ENCODE data around the gene CDK2. TPM values are rescaled to one million over a fixed set of nuclear protein-coding genes. Genes with fewer than 3 reads are reported as not detected.
"Not testable (repeated sequence)": the region's sequence is repeated elsewhere in the genome, so short reads cannot be mapped to it uniquely, and the experiment has no call there.

The CDK2 gene
- total RNA-seq, 1 donor from 2014 or later, result 14.4 TPM

DNA sequence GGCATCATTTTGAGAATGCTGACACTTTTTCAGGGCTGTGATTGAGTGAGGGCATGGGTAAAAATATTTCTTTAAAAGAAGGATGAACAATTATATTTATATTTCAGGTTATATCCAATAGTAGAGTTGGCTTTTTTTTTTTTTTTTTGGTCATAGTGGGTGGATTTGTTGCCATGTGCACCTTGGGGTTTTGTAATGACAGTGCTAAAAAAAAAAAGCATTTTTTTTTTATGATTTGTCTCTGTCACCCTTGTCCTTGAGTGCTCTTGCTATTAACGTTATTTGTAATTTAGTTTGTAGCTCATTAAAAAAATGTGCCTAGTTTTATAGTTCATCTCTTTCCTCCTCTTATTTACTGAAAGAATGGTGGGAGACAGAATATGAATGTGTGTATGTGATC, 5.8 kb downstream of the CDK2 start:
- intact Hi-C loops (cut with DNase I), result no loop called here
- ATAC-seq (no peak), DNase-seq (ENCODE audit: low spot score) (no peak)

DNA sequence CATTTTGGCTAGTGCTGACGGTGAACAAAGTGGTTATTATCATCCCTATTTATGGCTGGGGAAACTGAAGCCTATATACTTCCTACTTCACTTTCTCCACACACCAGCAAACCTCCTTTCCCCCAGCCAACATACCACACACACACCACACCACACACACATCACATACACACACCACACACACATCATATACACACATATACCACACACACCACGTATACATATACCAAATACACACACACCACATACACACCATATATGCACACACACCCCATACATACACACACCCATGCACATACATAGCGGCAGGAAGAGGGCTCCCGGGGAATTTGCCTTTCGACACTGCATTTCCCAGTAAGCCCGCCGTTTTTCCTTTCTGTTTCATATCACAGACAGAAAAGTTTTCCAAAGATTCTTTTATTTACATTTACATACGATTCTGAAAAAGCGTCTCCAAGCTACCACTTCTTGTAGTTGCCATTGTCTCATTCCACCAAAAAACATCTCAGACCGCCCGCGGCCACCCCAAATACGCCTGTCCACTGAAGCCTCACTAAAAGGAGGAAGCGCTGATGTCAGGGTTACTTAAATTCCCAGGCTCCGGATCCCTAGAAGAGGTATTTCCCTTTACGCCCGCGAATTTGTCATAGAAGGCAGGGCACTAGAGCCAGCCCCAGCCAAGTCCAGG, 6.4 kb downstream of the CDK2 start:
- ATAC-seq, result no peak
- DNase-seq (ENCODE audit: low spot score), result no peak
- intact Hi-C loops (cut with DNase I), result no loop called here

DNA sequence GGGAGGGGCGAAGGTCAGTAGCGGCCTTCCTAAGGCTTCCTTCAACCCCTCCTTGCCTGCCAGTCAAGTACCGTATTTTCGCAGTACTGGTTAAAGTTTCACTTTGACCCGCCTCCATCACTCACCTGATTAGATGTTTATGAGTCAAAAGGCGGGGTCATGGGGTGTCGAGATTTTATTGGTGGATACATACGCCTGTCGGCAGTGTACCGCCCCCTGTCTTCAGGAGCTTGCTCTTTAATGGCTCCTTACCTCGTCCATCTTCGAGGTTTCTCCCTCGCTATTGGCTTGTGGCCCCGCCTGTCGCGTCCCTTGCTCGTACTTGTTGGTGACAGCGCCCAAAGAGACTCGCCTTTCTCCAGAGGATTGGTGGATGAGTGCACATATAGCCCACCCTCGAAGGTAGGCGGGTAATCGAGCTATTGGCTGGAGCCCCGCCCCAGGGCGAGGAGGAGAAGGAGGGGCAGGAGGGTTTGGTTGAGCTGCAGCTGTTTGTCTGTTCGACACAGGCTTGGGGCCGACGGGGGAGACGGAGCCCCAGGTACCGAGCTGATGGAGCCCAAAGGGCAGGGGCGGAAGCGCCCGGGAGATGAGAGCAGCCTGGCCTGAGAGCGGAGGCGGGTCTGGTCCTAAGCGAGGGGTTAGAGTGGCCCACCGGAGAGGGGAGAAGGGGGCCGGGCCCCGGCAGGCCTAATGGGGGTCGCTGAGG, 7.1 kb downstream of the CDK2 start, which contains the start of gene RAB5B:
Gene RAB5B, plus strand, starts transcription at position 480 of the 709 bp plus-strand sequence. CDS start 12,883 bp downstream, outside the sequence.
- DNase-seq (ENCODE audit: low spot score), result peak; percentile 99
- ATAC-seq, result peak; percentile 96
- intact Hi-C loops (cut with DNase I), result no loop called here

DNA sequence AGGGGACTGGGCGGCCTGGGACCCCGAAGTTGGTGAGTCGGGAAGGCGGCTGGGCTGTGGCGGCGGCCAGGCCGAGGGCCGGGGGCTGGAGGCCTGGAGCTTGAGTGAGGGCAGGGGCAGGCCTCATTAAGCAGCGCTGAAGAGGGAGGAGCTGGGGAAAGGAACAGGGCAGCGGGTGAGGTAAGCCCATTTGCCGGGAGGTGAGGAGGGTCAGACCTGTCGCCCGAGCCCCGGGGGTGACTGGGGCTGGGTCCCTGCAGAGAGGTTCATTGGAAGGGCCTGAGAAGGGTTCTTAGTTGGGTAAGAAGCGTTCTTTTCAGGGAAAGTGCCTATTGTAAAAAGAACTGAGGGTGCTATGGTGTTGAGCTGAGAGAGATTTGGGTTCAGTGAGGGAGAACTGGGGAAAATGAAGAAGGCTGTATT, 7.7 kb downstream of the CDK2 start:
- DNase-seq (ENCODE audit: low spot score) (no peak), ATAC-seq (peak; percentile 33)
- intact Hi-C loops (cut with DNase I), result no loop called here

DNA sequence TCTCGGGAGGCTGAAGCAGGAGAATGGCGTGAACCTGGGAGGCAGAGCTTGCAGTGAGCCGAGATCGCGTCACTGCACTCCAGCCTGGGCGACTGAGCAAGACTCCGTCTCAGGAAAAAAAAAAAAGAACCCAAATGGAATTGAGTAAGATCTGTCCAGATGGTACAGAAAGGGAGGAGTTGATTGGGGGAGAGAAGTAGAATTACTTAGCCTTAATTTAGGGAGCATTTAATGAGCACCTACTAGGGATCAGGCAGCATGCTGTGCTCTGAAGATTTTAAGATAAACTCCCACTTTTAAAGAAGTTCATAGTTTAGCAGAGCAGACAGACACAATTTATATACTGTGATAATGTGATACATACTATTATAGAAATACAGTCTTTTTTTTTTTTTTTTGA, 11.8 kb downstream of the CDK2 start:
- intact Hi-C loops (cut with DNase I), result no loop called here
- DNase-seq (ENCODE audit: low spot score) (no peak), ATAC-seq (no peak)

DNA sequence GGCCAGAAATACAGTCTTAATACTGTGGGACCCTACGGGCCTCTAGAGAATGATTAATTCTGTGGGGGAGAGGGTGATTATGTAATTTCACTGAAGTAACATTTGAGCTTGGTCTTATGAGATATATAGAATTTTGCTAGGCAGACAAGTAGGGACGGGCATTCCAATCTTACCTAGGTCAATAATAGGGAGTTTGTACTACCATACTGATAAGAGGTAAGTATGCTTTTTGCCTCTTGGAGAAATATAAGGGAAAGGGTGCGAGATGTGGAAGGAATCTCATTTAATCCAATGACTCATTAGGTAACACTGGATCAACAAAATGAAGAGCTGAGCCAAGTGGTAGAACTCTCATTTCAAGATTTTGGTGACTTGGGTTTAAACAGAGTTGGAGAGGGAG, 12.4 kb downstream of the CDK2 start:
- no peak for DNase-seq (ENCODE audit: low spot score)
- intact Hi-C loops (cut with DNase I), result no loop called here
- no peak for ATAC-seq

DNA sequence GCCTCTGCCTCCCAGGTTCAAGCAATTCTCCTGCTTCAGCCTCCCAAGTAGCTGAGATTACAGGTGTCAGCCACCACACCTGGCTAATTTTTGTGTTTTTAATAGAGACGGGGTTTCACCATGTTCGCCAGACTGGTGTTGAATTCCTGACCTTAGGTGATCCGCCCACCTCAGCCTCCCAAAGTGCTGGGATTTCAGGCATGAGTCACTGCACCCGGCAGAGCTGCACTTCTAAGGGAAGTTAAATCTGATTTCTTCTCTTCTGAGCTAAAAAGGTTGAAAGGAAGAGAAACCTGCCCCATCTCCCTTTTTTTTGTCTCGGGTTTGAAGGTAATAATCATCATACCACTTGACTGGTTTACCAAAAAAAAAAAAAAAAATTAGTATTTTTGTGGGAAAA, 15.3 kb downstream of the CDK2 start:
- intact Hi-C loops (cut with DNase I); DNase-seq (ENCODE audit: low spot score); ATAC-seq: not testable (repeated sequence)

DNA sequence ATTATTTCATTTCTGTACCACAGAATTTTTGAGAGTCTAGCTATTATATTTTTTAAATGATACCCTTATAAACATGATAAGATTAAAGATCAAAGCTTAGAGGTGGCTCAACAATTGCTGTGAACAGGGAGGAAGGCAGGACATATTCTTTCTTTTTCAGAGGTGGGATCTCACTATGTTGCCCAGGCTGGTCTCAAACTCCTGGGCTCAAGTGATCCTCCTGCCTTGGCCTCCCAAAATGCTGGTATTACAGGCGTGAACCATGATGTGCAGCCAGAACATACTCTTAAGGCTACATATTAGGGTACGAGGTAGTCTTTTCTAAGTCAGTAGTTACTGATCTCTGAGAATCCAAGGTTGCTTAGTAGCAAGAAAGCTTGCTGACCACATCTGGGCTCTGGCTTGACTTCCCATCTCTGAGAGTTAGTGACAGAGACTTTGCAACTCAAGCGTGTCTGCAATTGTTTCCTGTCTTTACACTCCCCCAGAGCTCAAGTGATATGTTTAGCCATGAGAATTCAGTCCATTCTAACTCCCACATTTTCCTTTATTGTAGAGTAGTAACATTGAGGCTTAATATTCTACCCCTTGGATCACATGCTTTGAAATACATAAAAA, 15.8 kb downstream of the CDK2 start:
- intact Hi-C loops (cut with DNase I), result no loop called here
- no peak for ATAC-seq

DNA sequence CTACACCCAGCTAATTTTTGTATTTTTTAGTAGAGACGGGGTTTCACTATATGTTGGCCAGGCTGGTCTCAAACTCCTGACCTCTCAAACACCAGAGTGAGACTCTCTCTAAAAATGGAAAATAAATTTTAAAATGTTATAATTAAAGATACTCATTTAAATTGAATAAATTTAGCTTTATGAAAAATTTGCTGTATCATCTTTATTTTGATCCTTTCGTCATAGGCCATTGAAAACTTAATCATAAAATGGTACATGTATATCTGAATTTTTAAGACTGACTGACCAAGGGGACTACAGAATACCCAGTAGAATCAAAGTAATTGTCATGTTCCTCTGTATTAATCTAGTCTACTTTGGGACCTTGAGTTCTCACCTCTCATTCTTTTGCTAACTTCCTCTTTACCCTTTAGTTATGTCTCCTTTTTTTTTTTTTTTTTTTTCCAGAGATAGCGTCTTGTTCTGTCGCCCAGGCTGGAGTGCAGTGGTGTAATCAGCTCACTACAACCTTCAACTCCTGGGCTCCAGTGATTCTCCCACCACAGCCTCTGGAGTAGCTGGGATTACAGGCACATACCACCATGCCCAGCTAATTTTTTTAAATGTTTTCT, 16.7 kb downstream of the CDK2 start:
- intact Hi-C loops (cut with DNase I), result no loop called here
- DNase-seq (ENCODE audit: low spot score), result no peak
- ATAC-seq, result no peak

More for the DNA sequence above, 15.8 kb downstream of the CDK2 start:
- DNase-seq (ENCODE audit: low spot score), result no peak

DNA sequence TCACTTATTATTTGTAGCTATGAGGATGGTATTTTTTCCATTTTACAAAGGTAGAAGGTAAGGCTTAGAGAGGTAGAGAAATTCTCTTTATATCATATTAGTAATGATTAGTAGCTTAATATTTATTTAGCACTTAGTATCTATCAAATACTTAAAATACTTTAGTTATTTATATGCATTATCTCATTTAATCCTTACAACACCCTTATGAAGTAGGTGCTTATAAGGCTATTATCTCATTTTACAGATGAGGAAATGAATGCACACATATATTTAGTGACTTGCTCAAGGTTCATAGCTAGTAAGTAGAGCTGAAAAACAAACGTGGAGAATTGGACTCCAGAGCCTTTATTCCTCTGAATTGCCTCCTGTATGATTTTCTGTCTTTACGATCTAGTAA, 18.2 kb downstream of the CDK2 start:
- intact Hi-C loops (cut with DNase I), result no loop called here
- DNase-seq (ENCODE audit: low spot score) (no peak), ATAC-seq (no peak)

DNA sequence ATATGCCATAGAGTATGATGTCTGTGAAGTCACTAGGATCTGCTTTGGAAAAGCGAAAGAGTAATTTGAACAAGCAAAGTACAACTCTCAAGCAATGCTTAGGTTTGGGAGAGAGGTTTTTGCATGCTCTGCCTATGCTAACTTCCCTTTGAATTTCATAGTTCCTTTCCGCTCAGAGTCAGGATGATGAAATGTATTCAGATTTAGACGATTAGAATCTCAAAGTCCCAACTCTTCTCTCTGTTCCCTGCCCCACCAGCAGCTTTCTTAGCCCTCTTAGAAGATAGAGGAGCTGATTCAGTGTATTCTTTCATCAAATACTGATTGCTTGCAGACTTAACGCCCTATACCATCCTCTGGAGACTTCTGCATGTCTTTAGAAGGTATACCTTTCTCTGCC, 18.7 kb downstream of the CDK2 start:
- intact Hi-C loops (cut with DNase I), result no loop called here

DNA sequence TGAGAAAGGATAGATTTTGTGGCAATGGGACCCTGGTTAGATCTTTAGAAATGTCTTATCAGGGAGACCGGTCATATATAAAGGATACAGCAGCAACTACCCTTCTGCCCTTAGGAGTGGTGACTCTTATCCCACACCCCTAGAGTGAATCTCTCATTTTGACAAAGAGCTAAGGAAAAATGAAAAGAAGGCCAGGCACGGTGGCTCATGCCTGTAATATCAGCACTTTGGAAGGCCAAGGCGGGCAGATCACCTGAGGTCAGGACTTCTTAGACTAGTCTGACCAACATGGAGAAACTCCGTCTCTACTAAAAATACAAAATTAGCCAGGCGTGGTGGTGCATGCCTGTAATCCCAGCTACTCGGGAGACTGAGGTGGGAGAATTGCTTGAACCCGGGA, 19.3 kb downstream of the CDK2 start:
- intact Hi-C loops (cut with DNase I), result not testable (repeated sequence)

More for the DNA sequence above, 18.7 kb downstream of the CDK2 start:
- ATAC-seq, result no peak
- no peak for DNase-seq (ENCODE audit: low spot score)

DNA sequence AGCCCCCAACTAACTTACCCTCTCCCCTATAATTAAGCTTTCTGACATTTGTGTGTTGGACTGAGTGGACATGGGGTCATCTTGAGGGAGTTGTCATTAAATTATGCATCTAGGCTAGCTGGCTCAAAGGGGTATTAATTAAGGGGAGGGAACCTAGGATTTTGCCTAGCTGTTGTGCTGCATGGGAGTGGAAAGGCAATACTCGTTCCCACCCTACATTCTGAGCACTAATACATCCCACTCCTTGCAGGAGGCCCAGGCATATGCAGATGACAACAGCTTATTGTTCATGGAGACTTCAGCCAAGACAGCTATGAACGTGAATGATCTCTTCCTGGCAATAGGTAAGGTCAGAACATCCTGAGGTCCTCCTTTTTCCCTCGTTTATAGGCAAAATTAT, 24.5 kb downstream of the CDK2 start:
- ATAC-seq, result no peak
- DNase-seq (ENCODE audit: low spot score), result no peak
- intact Hi-C loops (cut with DNase I), result loop anchor here (5.0 kb wide), 1 partner anchor 41 kb away; no protein-coding TSS in a partner anchor

More for the DNA sequence above, 19.3 kb downstream of the CDK2 start:
- not testable (repeated sequence) for ATAC-seq; DNase-seq (ENCODE audit: low spot score)

DNA sequence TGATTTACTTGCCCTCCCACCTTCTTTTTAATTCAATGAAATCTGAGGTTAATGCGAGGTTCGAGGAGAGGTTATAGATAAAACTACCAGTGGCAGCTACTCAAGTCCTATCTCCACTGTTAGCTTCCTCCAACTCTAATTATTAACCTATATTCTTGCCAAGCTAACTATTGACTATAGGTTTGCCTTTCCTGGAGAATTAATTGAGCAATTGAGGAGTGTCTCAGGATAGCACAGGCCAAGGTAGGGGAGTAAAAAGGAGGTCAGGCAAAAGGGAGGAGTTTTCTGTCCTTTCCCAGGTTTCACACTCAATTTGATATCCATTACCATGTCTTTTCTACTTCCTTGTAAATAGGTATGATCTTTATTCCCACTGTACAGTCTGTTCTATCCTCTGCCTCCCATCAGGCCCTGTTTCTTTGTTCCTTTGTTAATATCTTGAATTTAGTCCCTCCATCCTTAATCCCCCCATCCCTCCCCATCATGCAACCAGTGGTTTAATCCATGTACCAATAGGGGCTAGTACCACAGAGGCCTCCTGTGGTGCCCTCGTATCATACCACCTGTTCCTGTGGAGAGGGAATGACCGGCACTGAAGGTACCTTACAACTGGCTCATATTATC, 26.7 kb downstream of the CDK2 start:
- no peak for ATAC-seq
- intact Hi-C loops (cut with DNase I), result loop anchor here (5.0 kb wide), 1 partner anchor 39 kb away; no protein-coding TSS in a partner anchor
- no peak for DNase-seq (ENCODE audit: low spot score)

DNA sequence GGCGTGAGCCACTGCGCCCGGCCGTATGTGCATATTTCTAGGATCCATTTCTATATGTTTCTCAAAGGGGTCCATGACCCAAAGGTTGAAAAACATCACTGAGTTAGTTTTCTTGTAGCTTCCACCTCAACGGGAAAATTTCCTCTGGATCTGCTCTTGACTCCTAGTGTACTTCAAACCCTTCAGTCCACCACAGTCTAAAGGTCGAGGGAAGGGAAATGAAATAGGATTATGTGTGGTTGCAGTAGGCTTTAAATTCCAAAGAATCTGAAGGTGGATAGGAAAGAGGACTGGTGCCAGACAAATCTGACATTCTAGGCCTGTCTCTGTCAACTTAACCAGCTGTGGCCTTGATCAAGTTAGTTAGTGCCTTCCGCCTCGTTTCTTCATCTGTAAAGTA, 28.7 kb downstream of the CDK2 start:
- intact Hi-C loops (cut with DNase I), result no loop called here
- DNase-seq (ENCODE audit: low spot score) (no peak), ATAC-seq (no peak)

DNA sequence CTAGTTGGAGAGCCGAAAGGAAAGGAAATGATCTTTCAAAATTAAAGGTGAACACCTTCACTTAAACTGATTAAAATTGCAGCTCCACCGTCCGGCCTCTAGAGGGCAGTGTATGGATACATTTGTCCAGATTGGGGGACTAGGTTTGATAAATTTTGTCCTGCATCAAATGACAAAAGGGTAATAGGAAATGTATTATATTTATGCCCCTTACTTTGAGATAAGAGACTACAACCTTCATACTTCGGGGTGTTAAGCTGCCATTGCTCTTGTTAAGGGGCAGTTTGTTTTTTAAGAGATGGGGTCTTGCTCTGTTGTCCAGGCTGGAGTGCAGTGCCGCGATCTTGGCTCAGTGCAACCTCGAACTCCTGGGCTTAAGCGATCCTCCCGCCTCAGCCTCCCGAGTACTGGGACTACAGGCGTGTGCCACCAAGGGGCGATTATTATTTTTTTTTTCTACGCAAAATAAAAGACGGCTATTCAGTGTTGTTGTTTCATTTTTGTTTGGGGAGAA, 29.6 kb downstream of the CDK2 start:
- DNase-seq (ENCODE audit: low spot score), result no peak
- intact Hi-C loops (cut with DNase I), result no loop called here
- peak; percentile 64 for ATAC-seq

DNA sequence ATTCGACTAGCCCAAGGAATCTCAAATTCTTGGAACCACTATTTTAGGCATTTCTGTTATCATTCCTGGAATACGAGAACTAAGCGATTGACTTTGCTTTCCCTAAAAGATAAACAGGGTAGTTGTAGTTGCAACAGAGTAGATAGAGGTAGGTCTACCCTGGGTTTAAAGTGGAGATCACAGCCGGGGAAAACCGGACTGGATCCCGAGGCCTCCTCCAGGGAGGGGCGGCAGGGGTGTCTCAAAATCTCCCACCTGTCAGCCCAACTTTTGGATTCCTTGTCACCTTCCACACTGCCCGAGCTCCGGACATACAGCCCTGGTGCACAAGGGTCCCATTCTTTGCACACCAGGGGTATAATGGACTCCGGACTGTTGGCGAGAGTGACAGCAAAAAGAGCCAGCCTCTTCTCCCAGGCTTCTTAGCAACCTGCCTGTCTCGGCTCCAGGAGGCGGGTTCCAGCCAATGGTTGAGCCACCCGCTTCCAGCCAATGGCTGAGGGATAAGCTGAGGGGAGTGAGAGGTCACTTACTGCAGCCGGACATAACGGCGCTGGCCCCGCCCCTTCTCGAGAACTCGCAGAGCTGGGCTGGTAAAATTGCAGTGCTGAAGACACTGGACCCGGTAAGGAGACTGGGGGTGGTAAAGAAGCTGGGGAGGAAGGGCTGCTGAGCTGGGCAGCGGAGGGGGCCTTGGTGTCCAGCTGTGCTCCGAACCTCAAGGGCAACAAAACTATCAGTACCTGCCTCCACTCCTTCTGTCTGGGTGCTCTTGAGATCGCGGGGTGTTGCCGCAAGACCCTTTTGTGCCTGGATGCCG, 30.3 kb downstream of the CDK2 start, which contains the start of gene SUOX:
Gene SUOX, plus strand, starts transcription at position 562 of the 820 bp plus-strand sequence. CDS start 4,946 bp downstream, outside the sequence.
- DNase-seq (ENCODE audit: low spot score), result peak; percentile 96
- peak; percentile 99 for ATAC-seq
- intact Hi-C loops (cut with DNase I), result no loop called here

DNA sequence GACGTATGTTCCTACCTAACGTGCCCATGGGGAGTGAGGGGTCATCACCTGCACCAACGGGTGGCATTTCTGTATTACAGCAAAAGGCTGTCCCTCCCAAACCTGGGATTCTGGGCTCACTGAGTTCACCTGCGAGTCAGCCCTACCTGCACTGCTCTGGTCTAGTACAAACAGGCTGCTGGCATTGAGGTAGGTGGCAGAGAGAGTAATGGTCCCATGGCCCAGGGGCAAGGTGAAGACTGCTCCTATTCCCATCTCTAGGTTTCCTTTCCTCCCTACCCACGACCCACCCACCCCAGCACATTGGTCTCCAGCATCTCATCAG, 30.9 kb downstream of the CDK2 start:
- DNase-seq (ENCODE audit: low spot score) (no peak), ATAC-seq (peak; percentile 7)
- intact Hi-C loops (cut with DNase I), result no loop called here

Measured in sciatic nerve (tissue), 2 donors.